GM23338 (cell line): ENCODE results near the gene PELI1. TPM values are rescaled to one million over a fixed set of nuclear protein-coding genes. Genes with fewer than 3 reads are reported as not detected.

Source experiments
- ATAC-seq: fragments of 200-7000 bp; cut with Tn5 transposase; 3 replicates; pipeline ENCODE4 v1.9.1; 2020
- DNase-seq: peaks from one replicate; pipeline ENCODE4 v3.0.0-alpha.2; 2015; ENCODE audit warnings: low spot score
- H2AFZ ChIP-seq: fragments of 200-600 bp; sonication (generic); 2 replicates; pipeline ENCODE4 v1.8.0; 2016; ENCODE audit warnings: antibody characterized with exemption, mild to moderate bottlenecking, moderate library complexity
- H3F3A ChIP-seq: fragments of 200-600 bp; sonication (generic); replicated peaks from 2 replicates; pipeline ENCODE4 v1.8.0; 2017; ENCODE audit warnings: antibody characterized with exemption, mixed run types, low read depth
- H3K27ac ChIP-seq: fragments of 200-600 bp; sonication (generic); 2 replicates; pipeline ENCODE4 v1.6.1; 2016; ENCODE audit warnings: low read depth
- H3K27me3 ChIP-seq: fragments of 200-600 bp; sonication (generic); 2 replicates; pipeline ENCODE4 v1.8.0; 2016; ENCODE audit warnings: mild to moderate bottlenecking, mixed run types, moderate library complexity; ENCODE audit not compliant: insufficient read depth
- H3K36me3 ChIP-seq: fragments of 200-600 bp; sonication (generic); 2 replicates; pipeline ENCODE4 v1.8.0; 2016; ENCODE audit warnings: mild to moderate bottlenecking; ENCODE audit not compliant: insufficient read depth
- H3K4me1 ChIP-seq: fragments of 200-600 bp; sonication (generic); 2 replicates; pipeline ENCODE4 v1.8.0; 2016; ENCODE audit warnings: mild to moderate bottlenecking, moderate library complexity; ENCODE audit not compliant: insufficient read depth
- H3K4me2 ChIP-seq: fragments of 200-600 bp; sonication (generic); 2 replicates; pipeline ENCODE4 v1.7.1; 2017; ENCODE audit warnings: mixed run types
- H3K4me3 ChIP-seq: fragments of 200-600 bp; sonication (generic); 2 replicates; pipeline ENCODE4 v1.6.1; 2016; ENCODE audit warnings: mixed run types
- H3K79me2 ChIP-seq: fragments of 200-600 bp; sonication (generic); replicated peaks from 2 replicates; pipeline ENCODE4 v1.8.0; 2017; ENCODE audit warnings: mild to moderate bottlenecking; ENCODE audit not compliant: insufficient read depth
- H3K9me2 ChIP-seq: fragments of 200-600 bp; sonication (generic); 2 replicates; pipeline ENCODE4 v1.8.0; 2017; ENCODE audit not compliant: insufficient read depth
- H4K20me1 ChIP-seq: fragments of 200-600 bp; sonication (generic); replicated peaks from 2 replicates; pipeline ENCODE4 v1.8.0; 2017; ENCODE audit warnings: mild to moderate bottlenecking; ENCODE audit not compliant: insufficient read depth
- H3K27ac Mint-ChIP-seq: 2 replicates; pipeline ENCODE4 v1.8.0; 2020; ENCODE audit warnings: inconsistent platforms, mild to moderate bottlenecking, moderate library complexity, mixed read lengths
- H3K27me3 Mint-ChIP-seq: 3 replicates; pipeline ENCODE4 v1.8.0; 2022; ENCODE audit warnings: low read depth, mild to moderate bottlenecking, moderate library complexity, mixed read lengths, inconsistent platforms; ENCODE audit not compliant: insufficient read depth, poor library complexity
- H3K36me3 Mint-ChIP-seq: 3 replicates; pipeline ENCODE4 v1.8.0; 2021; ENCODE audit warnings: low read depth, mild to moderate bottlenecking, inconsistent platforms, moderate library complexity, mixed read lengths
- H3K4me1 Mint-ChIP-seq: 3 replicates; pipeline ENCODE4 v1.8.0; 2020; ENCODE audit warnings: mild to moderate bottlenecking, inconsistent platforms, mixed read lengths
- H3K4me3 Mint-ChIP-seq: 3 replicates; pipeline ENCODE4 v1.8.0; 2021; ENCODE audit warnings: moderate library complexity, mild to moderate bottlenecking, inconsistent platforms, mixed read lengths
- H3K9me3 Mint-ChIP-seq: 3 replicates; pipeline ENCODE4 v1.8.0; 2020; ENCODE audit warnings: moderate library complexity, mild to moderate bottlenecking, inconsistent platforms, mixed read lengths
- CREB1 ChIP-seq: fragments of 250-450 bp; sonication (Bioruptor Pico); IDR thresholded peaks from 2 replicates; pipeline ENCODE4 v1.5.0; 2020; ENCODE audit warnings: low read depth, mild to moderate bottlenecking, moderate library complexity
- EZH2 ChIP-seq: fragments of 200-600 bp; sonication (generic); IDR thresholded peaks from one replicate; pipeline ENCODE4 v1.8.0; 2017; ENCODE audit warnings: antibody characterized with exemption, mild to moderate bottlenecking, low read depth; ENCODE audit not compliant: unreplicated experiment
- EZH2phosphoT487 ChIP-seq: fragments of 200-600 bp; sonication (generic); IDR thresholded peaks from one replicate; pipeline ENCODE4 v1.8.1; 2018; ENCODE audit warnings: antibody characterized with exemption; ENCODE audit not compliant: unreplicated experiment
- JUNB ChIP-seq: IDR thresholded peaks from one replicate; pipeline ENCODE4 v1.6.1; 2016; ENCODE audit warnings: antibody characterized with exemption; ENCODE audit not compliant: unreplicated experiment
- NANOG ChIP-seq: IDR thresholded peaks from 2 replicates; pipeline ENCODE4 v1.6.1; 2016; ENCODE audit warnings: antibody characterized with exemption, borderline replicate concordance
- POLR2AphosphoS5 ChIP-seq: IDR thresholded peaks from 2 replicates; pipeline ENCODE4 v1.6.1; 2016; ENCODE audit warnings: antibody characterized with exemption, low read depth
- STAT1 ChIP-seq: IDR thresholded peaks from one replicate; pipeline ENCODE4 v1.6.1; 2016; ENCODE audit warnings: antibody characterized with exemption; ENCODE audit not compliant: unreplicated experiment
- ZNF114 ChIP-seq: fragments of 250-450 bp; sonication (Bioruptor Pico); IDR thresholded peaks from 2 replicates; pipeline ENCODE4 v1.5.0; 2020; ENCODE audit warnings: mild to moderate bottlenecking, moderate library complexity
- ZNF331 ChIP-seq: fragments of 250-450 bp; sonication (Bioruptor Pico); IDR thresholded peaks from 2 replicates; pipeline ENCODE4 v1.5.0; 2020; ENCODE audit warnings: low read depth, mild to moderate bottlenecking, moderate library complexity
- polyA plus RNA-seq: library from polyadenylated mRNA; unstranded; fragments of >200 nt; fragmentation: Nextera tagmentation; extraction: Ambion mirVana; gene quantifications from 2 replicates; pipeline ENCODE4 v1.2.1, GENCODE V29; 2016
- total RNA-seq: library from RNA; depleted of rRNA; stranded (reverse); fragments of >200 nt; shearing (Covaris generic); gene quantifications from 2 replicates; pipeline ENCODE4 v1.2.3, GENCODE V29; 2014
- TF ChIP-seq, protein P1 (sequence below): IDR thresholded peaks from 2 replicates; pipeline ENCODE4 v1.6.1; 2016; ENCODE audit warnings: antibody characterized with exemption
- TF ChIP-seq, protein P2 (sequence below): fragments of 250-450 bp; sonication (Bioruptor Pico); IDR thresholded peaks from 2 replicates; pipeline ENCODE4 v1.5.0; 2020; ENCODE audit warnings: mild to moderate bottlenecking, moderate library complexity
- TF ChIP-seq, protein P3 (sequence below), 2 experiments: fragments of 200-600 bp in 1 of 2; sonication (generic) in 1 of 2; conservative IDR thresholded peaks; 2 replicates each; pipeline versions ENCODE4 v1.5.1 to v1.6.1; 2016 to 2017; ENCODE audit warnings: antibody characterized with exemption in 2 of 2, low read depth in 2 of 2, mild to moderate bottlenecking in 2 of 2, moderate library complexity in 1 of 2
- TF ChIP-seq, protein P4 (sequence below): IDR thresholded peaks from one replicate; pipeline ENCODE4 v1.6.1; 2018; ENCODE audit warnings: antibody characterized with exemption; ENCODE audit not compliant: unreplicated experiment

Gene PELI1
- total and polyA plus RNA-seq, 2 experiments from 2014 or later, result 32.4 to 61.8 TPM

DNA sequence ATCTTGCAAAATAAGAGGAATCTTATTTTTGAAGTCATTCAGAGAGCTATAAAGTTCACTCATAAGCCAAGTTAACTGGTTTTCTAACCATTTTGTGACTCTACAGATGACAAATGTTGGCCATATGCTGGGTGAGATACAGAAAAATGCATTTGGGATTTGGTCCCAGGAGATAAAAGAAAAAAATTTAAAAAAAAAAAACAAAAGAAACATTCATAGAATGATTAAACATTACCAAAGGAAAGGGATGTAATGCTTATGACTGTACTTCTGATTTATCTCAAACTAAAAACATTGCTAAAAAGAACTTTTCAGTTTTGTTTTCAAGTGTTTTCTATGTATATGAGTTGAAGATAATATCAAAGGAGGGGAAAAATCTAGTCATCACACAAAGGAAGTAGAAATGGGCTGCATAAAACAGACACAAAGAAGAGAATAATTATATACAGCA, 43.1 kb downstream of the PELI1 start:
- no peaks in the 10 kb centered on the region; the same call in 2 of the 3 replicates for H3K4me1 Mint-ChIP-seq
- Histone ChIP-seq H3K4me2 (no peak overlapping the region), H3K9me2 (no peaks in the 10 kb centered on the region), H3K36me3 (peaks cover 40% of the 10 kb centered on the region), H4K20me1 (peaks cover 2% of the 10 kb centered on the region; the same call in 1 of the 2 replicates), H3K27ac (no peak overlapping the region), H3K4me1 (no peaks in the 10 kb centered on the region; the same call in 1 of the 2 replicates), H2AFZ (no peak overlapping the region), H3K4me3 (no peak overlapping the region), H3K79me2 (0 out of 2 replicates have a peak, but pooled peaks cover 3% of the 10 kb centered on the region), H3K27me3 (no peaks in the 10 kb centered on the region), H3F3A (peaks cover 2% of the 10 kb centered on the region; the same call in 1 of the 2 replicates)
- no peaks in the 10 kb centered on the region for H3K27me3 Mint-ChIP-seq
- ATAC-seq (no peak), DNase-seq (no peak)
- H3K9me3 Mint-ChIP-seq, result no peaks in the 10 kb centered on the region
- H3K36me3 Mint-ChIP-seq, result peaks cover 48% of the 10 kb centered on the region
- H3K27ac Mint-ChIP-seq, result no peak overlapping the region
- TF ChIP-seq JUNB, result no peak
- TF ChIP-seq, protein P1, sequence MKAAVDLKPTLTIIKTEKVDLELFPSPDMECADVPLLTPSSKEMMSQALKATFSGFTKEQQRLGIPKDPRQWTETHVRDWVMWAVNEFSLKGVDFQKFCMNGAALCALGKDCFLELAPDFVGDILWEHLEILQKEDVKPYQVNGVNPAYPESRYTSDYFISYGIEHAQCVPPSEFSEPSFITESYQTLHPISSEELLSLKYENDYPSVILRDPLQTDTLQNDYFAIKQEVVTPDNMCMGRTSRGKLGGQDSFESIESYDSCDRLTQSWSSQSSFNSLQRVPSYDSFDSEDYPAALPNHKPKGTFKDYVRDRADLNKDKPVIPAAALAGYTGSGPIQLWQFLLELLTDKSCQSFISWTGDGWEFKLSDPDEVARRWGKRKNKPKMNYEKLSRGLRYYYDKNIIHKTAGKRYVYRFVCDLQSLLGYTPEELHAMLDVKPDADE, result no peak
- TF ChIP-seq, protein P2, sequence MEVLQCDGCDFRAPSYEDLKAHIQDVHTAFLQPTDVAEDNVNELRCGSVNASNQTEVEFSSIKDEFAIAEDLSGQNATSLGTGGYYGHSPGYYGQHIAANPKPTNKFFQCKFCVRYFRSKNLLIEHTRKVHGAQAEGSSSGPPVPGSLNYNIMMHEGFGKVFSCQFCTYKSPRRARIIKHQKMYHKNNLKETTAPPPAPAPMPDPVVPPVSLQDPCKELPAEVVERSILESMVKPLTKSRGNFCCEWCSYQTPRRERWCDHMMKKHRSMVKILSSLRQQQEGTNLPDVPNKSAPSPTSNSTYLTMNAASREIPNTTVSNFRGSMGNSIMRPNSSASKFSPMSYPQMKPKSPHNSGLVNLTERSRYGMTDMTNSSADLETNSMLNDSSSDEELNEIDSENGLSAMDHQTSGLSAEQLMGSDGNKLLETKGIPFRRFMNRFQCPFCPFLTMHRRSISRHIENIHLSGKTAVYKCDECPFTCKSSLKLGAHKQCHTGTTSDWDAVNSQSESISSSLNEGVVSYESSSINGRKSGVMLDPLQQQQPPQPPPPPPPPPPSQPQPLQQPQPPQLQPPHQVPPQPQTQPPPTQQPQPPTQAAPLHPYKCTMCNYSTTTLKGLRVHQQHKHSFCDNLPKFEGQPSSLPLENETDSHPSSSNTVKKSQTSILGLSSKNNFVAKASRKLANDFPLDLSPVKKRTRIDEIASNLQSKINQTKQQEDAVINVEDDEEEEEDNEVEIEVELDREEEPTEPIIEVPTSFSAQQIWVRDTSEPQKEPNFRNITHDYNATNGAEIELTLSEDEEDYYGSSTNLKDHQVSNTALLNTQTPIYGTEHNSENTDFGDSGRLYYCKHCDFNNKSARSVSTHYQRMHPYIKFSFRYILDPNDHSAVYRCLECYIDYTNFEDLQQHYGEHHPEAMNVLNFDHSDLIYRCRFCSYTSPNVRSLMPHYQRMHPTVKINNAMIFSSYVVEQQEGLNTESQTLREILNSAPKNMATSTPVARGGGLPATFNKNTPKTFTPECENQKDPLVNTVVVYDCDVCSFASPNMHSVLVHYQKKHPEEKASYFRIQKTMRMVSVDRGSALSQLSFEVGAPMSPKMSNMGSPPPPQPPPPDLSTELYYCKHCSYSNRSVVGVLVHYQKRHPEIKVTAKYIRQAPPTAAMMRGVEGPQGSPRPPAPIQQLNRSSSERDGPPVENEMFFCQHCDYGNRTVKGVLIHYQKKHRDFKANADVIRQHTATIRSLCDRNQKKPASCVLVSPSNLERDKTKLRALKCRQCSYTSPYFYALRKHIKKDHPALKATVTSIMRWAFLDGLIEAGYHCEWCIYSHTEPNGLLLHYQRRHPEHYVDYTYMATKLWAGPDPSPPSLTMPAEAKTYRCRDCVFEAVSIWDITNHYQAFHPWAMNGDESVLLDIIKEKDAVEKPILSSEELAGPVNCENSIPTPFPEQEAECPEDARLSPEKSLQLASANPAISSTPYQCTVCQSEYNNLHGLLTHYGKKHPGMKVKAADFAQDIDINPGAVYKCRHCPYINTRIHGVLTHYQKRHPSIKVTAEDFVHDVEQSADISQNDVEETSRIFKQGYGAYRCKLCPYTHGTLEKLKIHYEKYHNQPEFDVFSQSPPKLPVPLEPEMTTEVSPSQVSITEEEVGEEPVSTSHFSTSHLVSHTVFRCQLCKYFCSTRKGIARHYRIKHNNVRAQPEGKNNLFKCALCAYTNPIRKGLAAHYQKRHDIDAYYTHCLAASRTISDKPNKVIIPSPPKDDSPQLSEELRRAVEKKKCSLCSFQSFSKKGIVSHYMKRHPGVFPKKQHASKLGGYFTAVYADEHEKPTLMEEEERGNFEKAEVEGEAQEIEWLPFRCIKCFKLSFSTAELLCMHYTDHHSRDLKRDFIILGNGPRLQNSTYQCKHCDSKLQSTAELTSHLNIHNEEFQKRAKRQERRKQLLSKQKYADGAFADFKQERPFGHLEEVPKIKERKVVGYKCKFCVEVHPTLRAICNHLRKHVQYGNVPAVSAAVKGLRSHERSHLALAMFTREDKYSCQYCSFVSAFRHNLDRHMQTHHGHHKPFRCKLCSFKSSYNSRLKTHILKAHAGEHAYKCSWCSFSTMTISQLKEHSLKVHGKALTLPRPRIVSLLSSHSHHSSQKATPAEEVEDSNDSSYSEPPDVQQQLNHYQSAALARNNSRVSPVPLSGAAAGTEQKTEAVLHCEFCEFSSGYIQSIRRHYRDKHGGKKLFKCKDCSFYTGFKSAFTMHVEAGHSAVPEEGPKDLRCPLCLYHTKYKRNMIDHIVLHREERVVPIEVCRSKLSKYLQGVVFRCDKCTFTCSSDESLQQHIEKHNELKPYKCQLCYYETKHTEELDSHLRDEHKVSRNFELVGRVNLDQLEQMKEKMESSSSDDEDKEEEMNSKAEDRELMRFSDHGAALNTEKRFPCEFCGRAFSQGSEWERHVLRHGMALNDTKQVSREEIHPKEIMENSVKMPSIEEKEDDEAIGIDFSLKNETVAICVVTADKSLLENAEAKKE (CRISPR knock-in tag), result no peak
- no peak for TF ChIP-seq ZNF331 (CRISPR knock-in tag)
- no peak for TF ChIP-seq POLR2AphosphoS5
- TF ChIP-seq EZH2phosphoT487, result no peak
- TF ChIP-seq STAT1, result no peak
- TF ChIP-seq NANOG, result no peak
- TF ChIP-seq, protein P3, sequence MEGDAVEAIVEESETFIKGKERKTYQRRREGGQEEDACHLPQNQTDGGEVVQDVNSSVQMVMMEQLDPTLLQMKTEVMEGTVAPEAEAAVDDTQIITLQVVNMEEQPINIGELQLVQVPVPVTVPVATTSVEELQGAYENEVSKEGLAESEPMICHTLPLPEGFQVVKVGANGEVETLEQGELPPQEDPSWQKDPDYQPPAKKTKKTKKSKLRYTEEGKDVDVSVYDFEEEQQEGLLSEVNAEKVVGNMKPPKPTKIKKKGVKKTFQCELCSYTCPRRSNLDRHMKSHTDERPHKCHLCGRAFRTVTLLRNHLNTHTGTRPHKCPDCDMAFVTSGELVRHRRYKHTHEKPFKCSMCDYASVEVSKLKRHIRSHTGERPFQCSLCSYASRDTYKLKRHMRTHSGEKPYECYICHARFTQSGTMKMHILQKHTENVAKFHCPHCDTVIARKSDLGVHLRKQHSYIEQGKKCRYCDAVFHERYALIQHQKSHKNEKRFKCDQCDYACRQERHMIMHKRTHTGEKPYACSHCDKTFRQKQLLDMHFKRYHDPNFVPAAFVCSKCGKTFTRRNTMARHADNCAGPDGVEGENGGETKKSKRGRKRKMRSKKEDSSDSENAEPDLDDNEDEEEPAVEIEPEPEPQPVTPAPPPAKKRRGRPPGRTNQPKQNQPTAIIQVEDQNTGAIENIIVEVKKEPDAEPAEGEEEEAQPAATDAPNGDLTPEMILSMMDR (conservative IDR thresholded peaks at IDR 0.05; ENCODE audit: low read depth in 2 of 2), result no peak
- TF ChIP-seq EZH2, result no peak
- no peak for TF ChIP-seq CREB1 (CRISPR knock-in tag)
- TF ChIP-seq, protein P4, sequence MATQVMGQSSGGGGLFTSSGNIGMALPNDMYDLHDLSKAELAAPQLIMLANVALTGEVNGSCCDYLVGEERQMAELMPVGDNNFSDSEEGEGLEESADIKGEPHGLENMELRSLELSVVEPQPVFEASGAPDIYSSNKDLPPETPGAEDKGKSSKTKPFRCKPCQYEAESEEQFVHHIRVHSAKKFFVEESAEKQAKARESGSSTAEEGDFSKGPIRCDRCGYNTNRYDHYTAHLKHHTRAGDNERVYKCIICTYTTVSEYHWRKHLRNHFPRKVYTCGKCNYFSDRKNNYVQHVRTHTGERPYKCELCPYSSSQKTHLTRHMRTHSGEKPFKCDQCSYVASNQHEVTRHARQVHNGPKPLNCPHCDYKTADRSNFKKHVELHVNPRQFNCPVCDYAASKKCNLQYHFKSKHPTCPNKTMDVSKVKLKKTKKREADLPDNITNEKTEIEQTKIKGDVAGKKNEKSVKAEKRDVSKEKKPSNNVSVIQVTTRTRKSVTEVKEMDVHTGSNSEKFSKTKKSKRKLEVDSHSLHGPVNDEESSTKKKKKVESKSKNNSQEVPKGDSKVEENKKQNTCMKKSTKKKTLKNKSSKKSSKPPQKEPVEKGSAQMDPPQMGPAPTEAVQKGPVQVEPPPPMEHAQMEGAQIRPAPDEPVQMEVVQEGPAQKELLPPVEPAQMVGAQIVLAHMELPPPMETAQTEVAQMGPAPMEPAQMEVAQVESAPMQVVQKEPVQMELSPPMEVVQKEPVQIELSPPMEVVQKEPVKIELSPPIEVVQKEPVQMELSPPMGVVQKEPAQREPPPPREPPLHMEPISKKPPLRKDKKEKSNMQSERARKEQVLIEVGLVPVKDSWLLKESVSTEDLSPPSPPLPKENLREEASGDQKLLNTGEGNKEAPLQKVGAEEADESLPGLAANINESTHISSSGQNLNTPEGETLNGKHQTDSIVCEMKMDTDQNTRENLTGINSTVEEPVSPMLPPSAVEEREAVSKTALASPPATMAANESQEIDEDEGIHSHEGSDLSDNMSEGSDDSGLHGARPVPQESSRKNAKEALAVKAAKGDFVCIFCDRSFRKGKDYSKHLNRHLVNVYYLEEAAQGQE, result no peak
- no peak for TF ChIP-seq ZNF114 (CRISPR knock-in tag)
- no peak overlapping the region; the same call in 2 of the 3 replicates for H3K4me3 Mint-ChIP-seq
